ENCODE data around the gene FARP1.

The FARP1 gene

DNA sequence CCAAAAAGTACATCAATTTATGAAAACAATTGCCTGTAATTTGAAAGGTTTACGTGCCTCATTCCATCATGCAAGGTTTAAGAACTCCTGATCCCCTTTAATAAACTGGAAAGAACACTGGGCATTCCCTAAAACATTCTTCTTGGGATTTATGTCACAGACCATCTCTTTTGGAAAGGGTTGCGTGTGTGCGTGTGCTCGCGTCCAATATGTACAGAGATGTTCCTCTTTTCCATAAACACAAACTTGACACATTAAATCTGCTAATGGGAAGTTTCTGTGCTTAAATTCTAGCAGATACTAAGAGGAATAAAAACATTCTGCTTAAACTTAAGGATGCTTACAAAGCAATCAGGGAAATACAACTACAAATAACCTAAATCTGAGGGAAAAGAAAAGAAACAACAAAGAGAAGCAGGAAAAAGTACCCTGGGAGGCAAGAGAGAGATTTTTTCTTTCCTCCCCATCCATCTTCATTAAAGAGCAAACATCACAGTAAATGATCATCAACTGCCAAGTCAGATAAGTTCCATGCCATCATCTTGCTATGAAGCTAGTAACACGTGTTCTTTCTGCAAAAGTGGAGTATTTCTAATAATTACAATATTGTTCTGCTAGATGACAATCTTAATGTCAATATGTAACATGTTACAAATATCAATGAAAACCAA is 350.3 kb downstream of the FARP1 start:
- no peak for DNase-seq

DNA sequence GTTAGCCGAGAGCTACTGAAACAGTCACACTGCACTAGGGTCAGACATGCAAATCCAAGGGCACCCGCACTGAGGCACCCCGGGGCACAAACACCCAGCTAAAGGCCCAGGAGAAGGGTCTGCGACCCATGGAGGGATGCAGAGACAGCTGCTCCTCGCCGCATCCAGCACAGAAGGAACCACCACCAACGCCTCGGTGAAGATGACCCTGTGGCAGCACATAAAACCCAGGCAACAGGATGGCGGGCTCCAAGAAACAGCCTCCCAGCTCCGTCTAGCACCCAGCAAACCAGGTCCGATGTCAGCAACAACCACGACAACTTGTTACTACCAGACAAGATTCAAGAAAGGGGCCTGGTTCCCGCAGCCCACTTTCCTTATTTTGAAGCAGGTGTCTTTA is 351.9 kb downstream of the FARP1 start:
- no peak for DNase-seq

DNA sequence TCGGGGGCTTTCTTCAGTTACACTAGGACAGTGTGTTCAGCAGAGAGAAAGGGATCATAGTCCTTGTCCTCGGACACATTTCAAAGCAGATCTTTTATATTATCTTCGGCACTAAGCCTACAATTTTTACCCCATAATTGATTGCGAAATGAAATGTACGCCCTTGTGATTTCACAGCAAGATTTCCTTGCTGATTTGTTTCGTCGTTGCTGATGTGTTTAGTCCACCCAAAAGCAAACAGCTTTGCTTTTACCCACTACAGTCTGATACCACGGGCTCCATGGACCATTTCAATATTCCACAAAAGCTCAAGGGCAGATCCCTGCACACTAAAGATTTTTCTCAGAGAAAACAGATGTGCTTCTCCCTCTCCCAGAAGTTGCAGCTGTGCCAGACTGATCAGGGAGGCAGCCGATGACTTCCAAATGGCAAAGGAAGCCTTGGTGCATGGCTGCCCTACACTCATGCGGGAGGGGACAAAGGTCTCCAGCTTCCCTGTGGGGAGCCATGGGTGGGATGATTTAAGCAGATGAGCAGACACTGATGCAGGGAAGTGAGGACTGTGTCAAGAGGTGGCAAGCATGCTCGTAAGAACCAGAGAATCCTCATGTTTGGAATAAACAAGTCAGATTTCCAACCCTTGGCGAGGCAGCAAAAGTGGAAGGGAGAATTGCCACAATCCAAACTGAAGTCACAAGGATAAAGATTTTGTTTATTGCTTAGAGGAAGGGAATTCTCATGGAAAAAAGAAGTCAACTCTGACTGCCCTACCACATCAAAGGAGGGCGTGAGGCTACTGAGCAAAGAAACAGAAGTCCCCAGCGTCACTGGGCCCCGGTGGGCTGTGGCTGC is 353.0 kb downstream of the FARP1 start:
- no peak for DNase-seq

DNA sequence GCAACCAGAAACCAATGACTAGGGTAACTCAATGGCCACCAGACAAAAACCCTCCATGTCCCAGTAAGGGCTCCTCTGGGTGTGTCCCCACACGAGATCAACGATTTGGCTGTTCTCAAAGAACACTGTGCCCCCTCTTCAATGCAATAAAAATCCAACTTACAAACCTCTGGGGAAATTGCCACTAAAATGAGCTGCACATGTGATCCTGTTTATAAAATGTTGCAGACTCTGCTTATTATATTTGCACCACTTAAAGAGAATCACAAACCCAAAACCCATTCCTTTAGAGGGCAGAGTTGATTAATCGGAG is 353.5 kb downstream of the FARP1 start:
- DNase-seq, result no peak

DNA sequence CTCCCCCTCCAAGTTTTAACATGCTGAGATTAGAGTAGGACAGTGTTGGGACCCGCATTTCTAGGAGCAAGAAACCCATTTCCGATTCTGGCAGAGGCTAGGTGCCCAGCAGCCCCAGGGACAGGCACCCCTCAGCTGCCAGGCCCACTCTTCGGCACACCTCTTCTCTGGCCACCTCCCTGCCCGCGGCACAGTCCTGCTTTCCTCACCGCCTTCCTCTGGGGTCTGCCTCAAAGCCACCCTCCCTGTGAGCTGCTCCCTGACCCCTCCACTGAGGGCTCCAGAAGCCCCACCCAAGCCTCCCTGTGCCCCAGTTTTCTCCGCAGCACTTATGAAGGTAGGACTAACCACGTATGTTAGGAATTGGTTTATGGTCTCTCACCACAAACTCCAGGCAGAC is 354.1 kb downstream of the FARP1 start:
- DNase-seq, result no peak

DNA sequence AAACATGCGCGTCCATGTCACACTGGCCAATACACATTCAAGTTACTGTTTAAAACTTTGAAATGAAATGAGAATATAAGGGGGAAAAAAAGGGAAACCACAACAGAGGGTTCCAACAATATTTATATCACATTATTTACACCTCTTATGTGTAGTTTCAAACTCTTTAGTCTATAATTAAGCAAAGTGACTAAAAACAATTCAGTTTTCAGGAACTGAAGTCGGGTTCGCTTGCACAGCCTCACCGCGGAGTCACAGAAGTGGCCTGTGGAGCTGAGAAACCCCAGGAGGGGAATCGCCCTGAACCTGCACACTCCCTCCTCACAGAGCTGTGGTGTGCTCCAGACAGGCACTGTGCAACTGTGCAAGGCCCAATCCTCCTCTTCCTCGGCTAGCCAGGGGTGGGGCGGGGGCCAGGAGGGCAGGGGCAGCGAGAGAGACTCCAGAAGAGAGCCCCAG is 358.1 kb downstream of the FARP1 start:
- DNase-seq, result peak; percentile 34

DNA sequence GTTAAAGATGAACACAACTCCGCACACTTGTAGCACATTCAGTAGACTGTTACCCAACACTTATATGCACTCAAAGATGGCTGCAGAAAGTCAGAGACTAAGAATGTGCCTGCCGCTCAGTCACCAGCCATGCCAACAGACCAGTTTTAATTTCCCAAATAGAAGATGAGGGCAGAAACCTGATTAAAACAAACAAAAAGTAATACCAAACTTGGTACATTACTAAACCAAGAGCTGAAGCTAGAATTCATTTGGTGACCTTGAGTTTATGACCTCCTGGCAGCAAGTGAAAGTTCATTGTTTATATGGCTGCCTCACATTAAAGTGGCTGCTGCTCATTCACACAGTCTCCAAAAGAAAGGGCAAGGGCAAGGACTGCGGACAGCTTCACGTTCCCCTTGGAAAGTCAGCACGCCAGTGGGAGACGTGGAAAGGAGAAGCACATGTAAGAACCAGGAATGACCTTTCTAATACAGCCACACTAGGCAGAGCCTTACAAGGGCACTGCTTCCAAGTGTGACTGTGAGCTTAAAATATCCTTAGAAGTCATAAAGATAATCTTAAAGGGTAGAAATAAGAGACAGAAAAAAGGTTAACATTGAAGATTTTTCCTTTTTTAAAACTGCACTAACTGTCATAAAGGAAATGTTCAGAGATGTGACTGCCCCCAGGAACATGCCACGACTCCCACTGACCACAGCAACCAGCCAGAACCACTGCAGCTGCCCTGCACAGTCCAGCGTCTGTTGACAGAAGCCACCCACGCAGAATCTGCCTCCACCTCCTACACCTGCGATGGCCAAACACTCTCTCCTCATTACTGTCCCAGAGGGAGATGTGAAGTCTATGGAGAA is 360.5 kb downstream of the FARP1 start:
- DNase-seq, result no peak

DNA sequence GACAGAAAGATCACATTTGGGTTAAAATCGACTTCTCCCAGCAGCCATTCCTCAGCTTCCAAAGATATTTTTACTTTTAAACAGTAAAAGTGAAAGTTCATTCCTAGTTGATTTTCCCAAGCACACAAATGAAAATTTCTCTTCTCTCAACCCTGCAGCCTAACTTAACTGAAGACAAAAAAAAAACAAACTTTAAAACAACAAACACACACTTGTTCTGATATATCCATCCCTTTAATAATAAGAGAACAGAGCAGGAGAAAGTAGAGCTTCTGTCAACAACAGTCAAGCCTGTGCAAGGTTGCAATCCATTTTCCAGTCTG is 361.1 kb downstream of the FARP1 start:
- DNase-seq, result no peak

DNA sequence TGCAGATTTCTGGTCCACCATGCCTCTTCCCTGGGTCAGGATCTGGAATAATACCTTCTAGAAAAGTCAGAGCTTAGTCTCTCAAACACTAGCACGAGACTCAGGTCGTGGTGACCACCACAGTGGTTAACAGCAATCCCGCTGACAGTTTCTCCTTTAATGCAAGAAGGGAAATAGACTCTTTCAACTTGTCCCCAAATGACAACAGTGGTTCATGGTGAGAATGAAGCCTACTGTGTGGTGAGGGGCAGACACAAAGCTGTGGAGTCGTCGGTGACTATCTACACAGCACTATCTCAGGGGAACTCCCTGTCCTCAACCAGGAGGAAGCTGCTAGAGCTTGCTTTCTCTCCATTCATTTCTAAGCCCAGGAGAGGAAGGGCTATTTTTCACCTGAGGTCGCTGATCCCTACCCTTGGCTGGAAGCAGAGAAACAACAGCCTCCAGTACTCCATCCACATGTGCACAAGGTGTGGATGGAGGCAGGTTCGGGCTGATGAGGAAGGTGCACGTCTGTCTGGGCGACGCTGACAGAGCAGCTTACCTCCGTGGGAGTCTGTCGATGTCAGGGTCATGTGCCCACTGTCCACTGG is 361.6 kb downstream of the FARP1 start:
- peak; percentile 35 for DNase-seq
